HEK293 (cell line): Measurements from ENCODE around the gene OBP2B.

Experiments used
- KLF16 ChIP-seq: fragments of 450-650 bp; formaldehyde crosslinking; IDR thresholded peaks from 2 replicates; pipeline ENCODE4 v1.5.1; 2017; ENCODE audit warnings: missing biosample characterization, missing genetic modification characterization
- KLF9 ChIP-seq: fragments of 450-650 bp; formaldehyde crosslinking; IDR thresholded peaks from 2 replicates; pipeline ENCODE4 v1.5.1; 2016; ENCODE audit warnings: missing biosample characterization, missing genetic modification characterization, low read depth
- SP2 ChIP-seq: fragments of 450-650 bp; formaldehyde crosslinking; IDR thresholded peaks from 2 replicates; pipeline ENCODE4 v1.5.1; 2016; ENCODE audit warnings: missing biosample characterization, missing genetic modification characterization
- ZBTB1 ChIP-seq: fragments of 450-650 bp; formaldehyde crosslinking; IDR thresholded peaks from 2 replicates; pipeline ENCODE4 v1.5.1; 2016; ENCODE audit warnings: missing biosample characterization, missing genetic modification characterization
- ZBTB20 ChIP-seq: fragments of 450-650 bp; formaldehyde crosslinking; IDR thresholded peaks from 2 replicates; pipeline ENCODE4 v1.5.1; 2016; ENCODE audit warnings: missing biosample characterization, missing genetic modification characterization
- ZBTB48 ChIP-seq: fragments of 450-650 bp; formaldehyde crosslinking; IDR thresholded peaks from 2 replicates; pipeline ENCODE4 v1.5.1; 2016; ENCODE audit warnings: missing biosample characterization, missing genetic modification characterization
- ZFHX2 ChIP-seq: fragments of 450-650 bp; formaldehyde crosslinking; conservative IDR thresholded peaks from 2 replicates; pipeline ENCODE4 v1.5.1; 2016; ENCODE audit warnings: missing biosample characterization, missing genetic modification characterization
- ZFP69B ChIP-seq: fragments of 450-650 bp; formaldehyde crosslinking; IDR thresholded peaks from 2 replicates; pipeline ENCODE4 v1.5.1; 2016; ENCODE audit warnings: missing biosample characterization, missing genetic modification characterization
- ZNF223 ChIP-seq: fragments of 450-650 bp; formaldehyde crosslinking; IDR thresholded peaks from 2 replicates; pipeline ENCODE4 v1.5.1; 2016; ENCODE audit warnings: missing biosample characterization, missing genetic modification characterization
- ZNF350 ChIP-seq: fragments of 450-650 bp; formaldehyde crosslinking; IDR thresholded peaks from 2 replicates; pipeline ENCODE4 v1.5.0; 2017; ENCODE audit warnings: missing biosample characterization, mild to moderate bottlenecking, missing genetic modification characterization
- ZNF624 ChIP-seq: fragments of 450-650 bp; formaldehyde crosslinking; IDR thresholded peaks from 2 replicates; pipeline ENCODE4 v1.5.1; 2017; ENCODE audit warnings: missing biosample characterization, missing genetic modification characterization
- ZNF629 ChIP-seq: fragments of 450-650 bp; formaldehyde crosslinking; IDR thresholded peaks from 2 replicates; pipeline ENCODE4 v1.5.1; 2017; ENCODE audit warnings: missing biosample characterization, missing genetic modification characterization
- ZNF664 ChIP-seq: fragments of 450-650 bp; formaldehyde crosslinking; IDR thresholded peaks from 2 replicates; pipeline ENCODE4 v1.5.1; 2016; ENCODE audit warnings: missing biosample characterization, missing genetic modification characterization
- ZSCAN30 ChIP-seq: fragments of 450-650 bp; IDR thresholded peaks from 2 replicates; pipeline ENCODE4 v1.5.1; 2018; ENCODE audit warnings: missing biosample characterization, mild to moderate bottlenecking, missing genetic modification characterization, moderate library complexity
- TF ChIP-seq, protein P1 (sequence below): fragments of 450-650 bp; formaldehyde crosslinking; IDR thresholded peaks from 2 replicates; pipeline ENCODE4 v1.5.1; 2016; ENCODE audit warnings: missing biosample characterization, missing genetic modification characterization
- TF ChIP-seq, protein P2 (sequence below): fragments of 450-650 bp; formaldehyde crosslinking; IDR thresholded peaks from 2 replicates; pipeline ENCODE4 v1.5.1; 2016; ENCODE audit warnings: missing biosample characterization, missing genetic modification characterization, borderline replicate concordance
- TF ChIP-seq, protein P3 (sequence below): fragments of 450-650 bp; formaldehyde crosslinking; IDR thresholded peaks from 2 replicates; pipeline ENCODE4 v1.5.1; 2016; ENCODE audit warnings: missing biosample characterization, missing genetic modification characterization
- TF ChIP-seq, protein P4 (sequence below): fragments of 450-650 bp; formaldehyde crosslinking; IDR thresholded peaks from 2 replicates; pipeline ENCODE4 v1.5.1; 2016; ENCODE audit warnings: missing biosample characterization, missing genetic modification characterization

OBP2B gene

DNA sequence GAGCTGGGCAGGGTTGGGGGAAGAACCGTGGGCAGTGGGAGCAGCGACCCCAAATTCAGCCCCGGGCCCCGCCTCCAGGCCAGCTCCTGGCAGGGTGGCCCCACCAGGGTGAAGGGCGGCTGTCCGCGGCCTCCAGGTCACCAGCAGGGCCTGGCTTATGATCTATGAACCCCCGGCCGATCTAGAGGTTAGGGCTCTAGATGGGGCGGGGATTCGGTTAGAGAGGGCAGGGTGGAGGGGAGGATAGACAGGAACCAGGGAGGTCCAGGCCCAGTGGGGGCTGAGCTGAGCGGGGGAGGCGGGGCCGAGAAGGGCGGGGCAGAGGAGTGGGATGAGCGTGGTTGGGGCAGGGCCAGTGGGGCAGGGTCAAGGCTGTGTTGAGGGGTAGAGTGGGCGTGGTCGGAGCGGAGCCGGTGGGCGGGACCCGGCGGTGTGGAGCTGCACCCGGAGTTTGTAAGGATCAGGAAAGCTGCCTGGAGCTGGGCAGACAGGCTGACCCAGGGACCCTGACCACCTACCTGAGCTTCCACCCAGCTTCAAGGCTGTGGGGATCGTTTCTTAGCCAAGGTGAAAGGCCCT is 29.3 kb upstream of the OBP2B start (continued):
- TF ChIP-seq, protein P1, sequence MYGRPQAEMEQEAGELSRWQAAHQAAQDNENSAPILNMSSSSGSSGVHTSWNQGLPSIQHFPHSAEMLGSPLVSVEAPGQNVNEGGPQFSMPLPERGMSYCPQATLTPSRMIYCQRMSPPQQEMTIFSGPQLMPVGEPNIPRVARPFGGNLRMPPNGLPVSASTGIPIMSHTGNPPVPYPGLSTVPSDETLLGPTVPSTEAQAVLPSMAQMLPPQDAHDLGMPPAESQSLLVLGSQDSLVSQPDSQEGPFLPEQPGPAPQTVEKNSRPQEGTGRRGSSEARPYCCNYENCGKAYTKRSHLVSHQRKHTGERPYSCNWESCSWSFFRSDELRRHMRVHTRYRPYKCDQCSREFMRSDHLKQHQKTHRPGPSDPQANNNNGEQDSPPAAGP (tag by site-specific recombination) = no peak
- TF ChIP-seq, protein P2, sequence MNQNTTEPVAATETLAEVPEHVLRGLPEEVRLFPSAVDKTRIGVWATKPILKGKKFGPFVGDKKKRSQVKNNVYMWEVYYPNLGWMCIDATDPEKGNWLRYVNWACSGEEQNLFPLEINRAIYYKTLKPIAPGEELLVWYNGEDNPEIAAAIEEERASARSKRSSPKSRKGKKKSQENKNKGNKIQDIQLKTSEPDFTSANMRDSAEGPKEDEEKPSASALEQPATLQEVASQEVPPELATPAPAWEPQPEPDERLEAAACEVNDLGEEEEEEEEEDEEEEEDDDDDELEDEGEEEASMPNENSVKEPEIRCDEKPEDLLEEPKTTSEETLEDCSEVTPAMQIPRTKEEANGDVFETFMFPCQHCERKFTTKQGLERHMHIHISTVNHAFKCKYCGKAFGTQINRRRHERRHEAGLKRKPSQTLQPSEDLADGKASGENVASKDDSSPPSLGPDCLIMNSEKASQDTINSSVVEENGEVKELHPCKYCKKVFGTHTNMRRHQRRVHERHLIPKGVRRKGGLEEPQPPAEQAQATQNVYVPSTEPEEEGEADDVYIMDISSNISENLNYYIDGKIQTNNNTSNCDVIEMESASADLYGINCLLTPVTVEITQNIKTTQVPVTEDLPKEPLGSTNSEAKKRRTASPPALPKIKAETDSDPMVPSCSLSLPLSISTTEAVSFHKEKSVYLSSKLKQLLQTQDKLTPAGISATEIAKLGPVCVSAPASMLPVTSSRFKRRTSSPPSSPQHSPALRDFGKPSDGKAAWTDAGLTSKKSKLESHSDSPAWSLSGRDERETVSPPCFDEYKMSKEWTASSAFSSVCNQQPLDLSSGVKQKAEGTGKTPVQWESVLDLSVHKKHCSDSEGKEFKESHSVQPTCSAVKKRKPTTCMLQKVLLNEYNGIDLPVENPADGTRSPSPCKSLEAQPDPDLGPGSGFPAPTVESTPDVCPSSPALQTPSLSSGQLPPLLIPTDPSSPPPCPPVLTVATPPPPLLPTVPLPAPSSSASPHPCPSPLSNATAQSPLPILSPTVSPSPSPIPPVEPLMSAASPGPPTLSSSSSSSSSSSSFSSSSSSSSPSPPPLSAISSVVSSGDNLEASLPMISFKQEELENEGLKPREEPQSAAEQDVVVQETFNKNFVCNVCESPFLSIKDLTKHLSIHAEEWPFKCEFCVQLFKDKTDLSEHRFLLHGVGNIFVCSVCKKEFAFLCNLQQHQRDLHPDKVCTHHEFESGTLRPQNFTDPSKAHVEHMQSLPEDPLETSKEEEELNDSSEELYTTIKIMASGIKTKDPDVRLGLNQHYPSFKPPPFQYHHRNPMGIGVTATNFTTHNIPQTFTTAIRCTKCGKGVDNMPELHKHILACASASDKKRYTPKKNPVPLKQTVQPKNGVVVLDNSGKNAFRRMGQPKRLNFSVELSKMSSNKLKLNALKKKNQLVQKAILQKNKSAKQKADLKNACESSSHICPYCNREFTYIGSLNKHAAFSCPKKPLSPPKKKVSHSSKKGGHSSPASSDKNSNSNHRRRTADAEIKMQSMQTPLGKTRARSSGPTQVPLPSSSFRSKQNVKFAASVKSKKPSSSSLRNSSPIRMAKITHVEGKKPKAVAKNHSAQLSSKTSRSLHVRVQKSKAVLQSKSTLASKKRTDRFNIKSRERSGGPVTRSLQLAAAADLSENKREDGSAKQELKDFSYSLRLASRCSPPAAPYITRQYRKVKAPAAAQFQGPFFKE (tag by site-specific recombination) = no peak
- TF ChIP-seq ZNF223 (peak; percentile 87), ZNF629 (tag by site-specific recombination) (no peak), KLF9 (tag by site-specific recombination) (peak; percentile 98), ZSCAN30 (tag by site-specific recombination) (no peak), ZFHX2 (peak; percentile 94), ZNF624 (tag by site-specific recombination) (no peak), ZBTB1 (tag by site-specific recombination) (no peak), SP2 (peak; percentile 96), ZNF350 (tag by site-specific recombination) (no peak), ZNF664 (tag by site-specific recombination) (no peak), ZFP69B (tag by site-specific recombination) (0 out of 2 replicates have a peak, but pooled peaks have one; percentile 36), ZBTB20 (tag by site-specific recombination) (no peak), ZBTB48 (tag by site-specific recombination) (peak; percentile 39; the same call in 1 of the 2 replicates), KLF16 (tag by site-specific recombination) (0 out of 2 replicates have a peak, but pooled peaks have one; percentile 49)
- TF ChIP-seq, protein P3, sequence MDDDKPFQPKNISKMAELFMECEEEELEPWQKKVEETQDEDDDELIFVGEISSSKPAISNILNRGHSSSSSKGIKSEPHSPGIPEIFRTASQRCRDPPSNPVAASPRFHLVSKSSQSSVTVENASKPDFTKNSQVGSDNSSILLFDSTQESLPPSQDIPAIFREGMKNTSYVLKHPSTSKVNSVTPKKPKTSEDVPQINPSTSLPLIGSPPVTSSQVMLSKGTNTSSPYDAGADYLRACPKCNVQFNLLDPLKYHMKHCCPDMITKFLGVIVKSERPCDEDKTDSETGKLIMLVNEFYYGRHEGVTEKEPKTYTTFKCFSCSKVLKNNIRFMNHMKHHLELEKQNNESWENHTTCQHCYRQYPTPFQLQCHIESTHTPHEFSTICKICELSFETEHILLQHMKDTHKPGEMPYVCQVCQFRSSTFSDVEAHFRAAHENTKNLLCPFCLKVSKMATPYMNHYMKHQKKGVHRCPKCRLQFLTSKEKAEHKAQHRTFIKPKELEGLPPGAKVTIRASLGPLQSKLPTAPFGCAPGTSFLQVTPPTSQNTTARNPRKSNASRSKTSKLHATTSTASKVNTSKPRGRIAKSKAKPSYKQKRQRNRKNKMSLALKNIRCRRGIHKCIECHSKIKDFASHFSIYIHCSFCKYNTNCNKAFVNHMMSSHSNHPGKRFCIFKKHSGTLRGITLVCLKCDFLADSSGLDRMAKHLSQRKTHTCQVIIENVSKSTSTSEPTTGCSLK (tag by site-specific recombination) = no peak
- TF ChIP-seq, protein P4, sequence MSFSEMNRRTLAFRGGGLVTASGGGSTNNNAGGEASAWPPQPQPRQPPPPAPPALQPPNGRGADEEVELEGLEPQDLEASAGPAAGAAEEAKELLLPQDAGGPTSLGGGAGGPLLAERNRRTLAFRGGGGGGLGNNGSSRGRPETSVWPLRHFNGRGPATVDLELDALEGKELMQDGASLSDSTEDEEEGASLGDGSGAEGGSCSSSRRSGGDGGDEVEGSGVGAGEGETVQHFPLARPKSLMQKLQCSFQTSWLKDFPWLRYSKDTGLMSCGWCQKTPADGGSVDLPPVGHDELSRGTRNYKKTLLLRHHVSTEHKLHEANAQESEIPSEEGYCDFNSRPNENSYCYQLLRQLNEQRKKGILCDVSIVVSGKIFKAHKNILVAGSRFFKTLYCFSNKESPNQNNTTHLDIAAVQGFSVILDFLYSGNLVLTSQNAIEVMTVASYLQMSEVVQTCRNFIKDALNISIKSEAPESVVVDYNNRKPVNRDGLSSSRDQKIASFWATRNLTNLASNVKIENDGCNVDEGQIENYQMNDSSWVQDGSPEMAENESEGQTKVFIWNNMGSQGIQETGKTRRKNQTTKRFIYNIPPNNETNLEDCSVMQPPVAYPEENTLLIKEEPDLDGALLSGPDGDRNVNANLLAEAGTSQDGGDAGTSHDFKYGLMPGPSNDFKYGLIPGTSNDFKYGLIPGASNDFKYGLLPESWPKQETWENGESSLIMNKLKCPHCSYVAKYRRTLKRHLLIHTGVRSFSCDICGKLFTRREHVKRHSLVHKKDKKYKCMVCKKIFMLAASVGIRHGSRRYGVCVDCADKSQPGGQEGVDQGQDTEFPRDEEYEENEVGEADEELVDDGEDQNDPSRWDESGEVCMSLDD (tag by site-specific recombination) = 0 out of 2 replicates have a peak, but pooled peaks have one; percentile 25
- TF ChIP-seq, all 188 proteins: peak for 14
